T1000 (cell line): Measurements from ENCODE around the gene IGFBP3.

Experiments used
- DNase-seq: peaks from one replicate; lab custom pipeline; 2025; ENCODE audit warnings: mixed read lengths; lab: John Stamatoyannopoulos, UW

The IGFBP3 gene

DNA sequence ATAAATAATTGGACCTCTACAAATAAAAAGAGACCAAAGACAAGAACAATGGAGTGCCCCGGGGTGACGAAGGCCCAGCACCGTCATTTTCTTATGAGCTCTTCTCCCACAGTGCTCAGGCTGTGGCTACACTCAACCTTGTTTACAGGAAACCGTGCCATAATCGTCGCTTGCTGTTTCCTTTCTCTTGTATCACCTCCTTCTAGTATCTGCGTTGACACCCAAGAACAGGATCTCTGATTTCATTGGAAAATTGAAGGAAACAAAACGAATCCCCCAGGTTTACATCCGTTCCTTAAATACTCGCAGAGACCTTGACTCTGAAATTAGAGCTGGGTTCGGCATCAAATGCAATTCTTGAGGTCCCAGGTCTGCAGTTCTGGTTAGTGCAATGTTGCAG is 1.7 kb upstream of the IGFBP3 start:
- DNase-seq, result no peak

DNA sequence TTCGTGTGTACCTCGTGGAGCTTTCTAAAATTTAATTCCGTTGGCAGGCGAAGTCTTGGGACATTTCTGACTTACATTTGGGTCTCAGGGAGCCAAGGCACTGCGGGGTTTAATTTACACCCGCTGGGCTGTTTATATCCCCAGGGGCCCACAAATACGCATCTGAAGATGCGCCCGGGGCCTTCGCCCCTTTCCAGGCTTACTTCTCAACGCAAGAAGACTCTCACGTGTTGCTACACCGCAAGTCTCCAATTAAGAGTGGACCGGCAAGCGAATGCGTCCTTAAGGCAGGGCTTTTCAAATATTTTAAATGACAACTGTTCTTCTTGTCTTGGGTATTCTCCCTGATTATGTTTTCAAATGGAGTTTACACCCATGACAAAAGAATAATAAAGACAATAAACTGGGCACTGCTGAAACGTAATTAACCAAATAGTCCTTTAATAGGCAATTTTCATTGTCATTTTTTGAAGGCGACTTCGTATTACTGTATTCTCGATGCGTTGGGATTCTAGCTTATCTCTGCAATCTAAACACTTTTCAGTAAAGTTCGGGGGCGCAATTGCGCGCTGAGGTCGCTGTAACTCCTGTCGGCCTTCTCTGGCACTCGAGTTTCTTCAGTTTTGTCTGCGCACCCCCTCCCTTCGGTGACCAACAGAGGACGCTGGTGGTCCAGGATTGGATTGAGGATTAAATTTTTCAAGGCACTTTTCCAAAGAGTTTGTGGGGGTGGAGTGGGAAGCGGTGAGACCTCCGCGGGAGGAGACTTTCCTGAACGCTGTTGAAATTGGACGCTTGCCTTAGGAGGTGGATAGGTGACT is 837 bp upstream of the IGFBP3 start:
- DNase-seq, result peak; percentile 29

DNA sequence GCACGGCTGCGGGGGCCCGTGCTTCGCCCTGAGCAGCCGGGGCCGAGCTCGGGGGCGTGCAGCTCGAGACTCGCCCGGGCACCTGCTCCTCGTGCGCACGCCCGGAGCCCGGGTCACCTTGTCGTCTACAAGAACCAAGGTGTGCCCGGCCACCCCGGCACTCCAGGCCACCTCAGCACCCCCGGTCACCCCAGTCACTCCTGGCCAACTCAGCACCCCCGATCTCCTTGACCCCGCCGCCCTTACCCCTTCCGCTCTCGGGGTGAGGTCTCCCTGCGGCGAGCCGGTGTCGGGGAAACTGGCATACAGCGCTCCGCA is 268 bp upstream of the IGFBP3 start:
- no peak for DNase-seq

DNA sequence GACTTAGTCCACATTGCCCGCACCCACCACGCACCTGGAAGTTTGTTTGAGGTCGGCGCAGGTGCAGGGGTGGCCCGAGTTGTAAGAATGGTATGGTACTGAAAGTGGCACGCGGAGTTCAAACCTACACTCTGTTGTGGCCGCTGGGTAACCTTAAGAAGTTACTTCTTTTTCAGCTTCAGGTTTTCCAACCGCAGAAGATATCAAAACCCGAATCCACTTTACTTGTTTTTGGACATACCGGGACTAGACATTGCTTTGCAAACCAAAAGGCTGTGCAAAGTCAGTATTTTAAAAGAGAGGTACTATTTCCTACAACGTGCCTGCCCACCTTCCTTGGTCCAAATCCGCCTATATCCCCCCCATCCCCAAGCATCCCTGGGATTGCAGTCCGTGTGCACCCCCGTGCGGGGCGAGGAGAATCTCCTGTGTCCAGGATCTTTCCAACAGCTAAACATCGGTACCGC is 1.0 kb downstream of the IGFBP3 start:
- DNase-seq, result no peak

DNA sequence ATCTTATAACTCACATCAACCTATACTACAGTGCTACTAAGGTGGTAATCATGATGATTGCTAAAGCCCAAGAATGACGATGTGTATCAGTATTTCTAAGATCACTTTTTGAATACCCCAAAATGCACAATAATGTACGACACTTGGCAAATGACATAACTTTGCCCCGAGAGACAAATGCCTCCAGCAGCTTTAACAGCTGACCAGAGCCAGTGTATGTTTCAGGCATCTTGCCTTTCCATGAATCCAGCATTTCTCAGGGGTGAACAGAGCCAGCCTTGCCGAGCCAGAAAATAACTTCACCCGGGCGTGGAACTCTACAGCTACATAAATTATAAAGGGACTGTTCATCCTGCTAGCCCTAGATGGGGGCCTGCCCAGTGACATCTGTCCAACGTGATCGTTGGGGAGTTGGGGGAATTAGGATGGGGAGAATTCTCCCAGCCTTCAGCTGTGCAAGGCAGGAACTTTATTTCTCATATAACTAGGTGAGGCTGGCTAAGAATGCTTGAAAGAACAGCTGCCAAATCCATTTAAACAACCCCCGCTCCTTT is 1.8 kb downstream of the IGFBP3 start:
- DNase-seq, result no peak

DNA sequence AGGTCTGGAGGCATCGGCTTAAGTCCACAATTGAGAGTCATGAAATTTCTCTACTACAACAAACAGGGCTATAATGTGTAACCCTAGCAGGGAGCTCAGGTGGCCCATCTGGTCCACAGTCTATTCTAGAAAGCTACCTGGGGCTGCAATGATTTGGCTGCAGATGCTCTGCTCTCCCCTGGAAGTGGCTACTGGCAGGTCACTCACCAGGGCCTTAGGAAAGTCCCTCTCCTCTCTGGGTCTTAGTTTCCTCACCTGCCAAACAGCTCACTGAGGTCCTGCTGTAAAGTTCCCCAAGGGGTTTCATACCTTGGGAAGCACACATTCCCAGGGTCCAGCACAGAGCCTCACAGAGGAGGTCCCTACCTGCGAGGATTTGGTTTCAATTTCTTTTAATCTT is 2.5 kb downstream of the IGFBP3 start:
- DNase-seq, result no peak

DNA sequence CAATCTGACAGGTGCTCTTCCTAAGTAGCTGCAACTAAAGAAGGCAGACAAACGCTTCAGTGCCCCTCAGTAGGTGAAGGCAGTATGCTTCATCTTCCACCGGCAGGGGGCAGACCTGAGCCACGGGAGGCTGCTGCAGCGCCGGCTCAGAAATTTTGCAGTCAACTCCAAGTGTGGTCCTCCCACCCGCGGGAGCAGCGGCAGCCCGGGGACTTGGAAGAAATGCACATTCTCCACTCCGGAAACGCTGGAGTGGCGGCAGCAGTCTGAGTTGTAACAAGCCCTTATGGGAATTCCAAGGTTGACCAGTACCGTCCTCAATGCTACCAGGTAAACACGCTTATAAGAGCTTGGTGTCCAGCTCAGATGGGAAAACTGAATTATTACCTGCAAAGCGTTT is 3.4 kb downstream of the IGFBP3 start:
- DNase-seq, result peak; percentile 63

DNA sequence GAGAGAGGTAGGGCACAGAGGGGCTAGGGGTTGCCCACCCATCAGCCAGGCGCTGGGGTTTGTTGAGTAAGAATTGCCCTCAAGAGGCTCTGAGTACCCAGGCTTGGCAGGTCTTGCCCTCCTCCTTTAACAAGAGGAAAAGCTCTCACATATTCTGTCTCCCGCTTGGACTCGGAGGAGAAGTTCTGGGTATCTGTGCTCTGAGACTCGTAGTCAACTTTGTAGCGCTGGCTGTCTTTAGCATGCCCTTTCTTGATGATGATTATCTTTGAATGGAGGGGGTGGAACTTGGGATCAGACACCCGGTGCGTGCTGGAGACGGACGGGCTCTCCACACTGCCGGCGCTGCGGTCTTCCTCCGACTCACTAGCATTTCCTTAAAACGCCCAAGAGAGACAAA is 4.0 kb downstream of the IGFBP3 start:
- no peak for DNase-seq

DNA sequence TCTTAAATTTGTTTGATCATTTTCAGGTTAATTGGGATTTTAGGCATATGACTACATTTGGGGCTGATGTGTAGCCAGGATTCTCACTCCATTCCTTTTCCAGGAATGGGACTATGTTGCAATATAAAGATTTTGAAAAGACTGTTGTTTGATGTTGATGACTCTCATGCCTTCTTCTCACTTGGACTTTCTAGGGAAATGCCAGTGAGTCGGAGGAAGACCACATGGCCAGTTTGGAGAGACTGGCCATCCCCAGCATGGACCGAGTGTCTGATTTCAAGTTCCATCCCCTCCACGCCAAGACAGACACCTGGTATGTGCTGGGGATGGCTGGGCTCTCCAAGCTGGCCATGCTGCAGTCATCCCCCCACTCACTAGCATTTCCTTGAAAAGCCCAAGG is 5.5 kb downstream of the IGFBP3 start:
- DNase-seq, result no peak

DNA sequence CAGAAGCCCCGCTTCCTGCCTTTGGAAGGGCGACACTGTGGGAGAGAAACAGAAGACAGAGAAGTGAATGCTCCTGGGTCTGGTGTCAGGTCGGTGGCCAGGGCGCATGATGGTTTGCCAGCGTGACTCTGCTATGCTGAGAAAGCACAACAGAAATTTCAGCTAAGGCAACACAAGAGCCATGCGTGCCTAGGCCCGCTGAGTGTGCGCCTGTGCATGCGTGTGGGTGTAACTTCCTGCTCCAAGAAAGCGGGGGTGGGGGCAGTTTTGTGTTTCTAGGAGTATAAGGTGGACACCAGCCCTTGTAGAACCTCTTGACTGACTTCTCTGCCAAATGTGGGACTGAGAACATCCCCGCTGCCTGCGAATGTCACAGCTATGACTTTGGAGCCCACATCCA is 6.2 kb downstream of the IGFBP3 start:
- DNase-seq, result no peak

DNA sequence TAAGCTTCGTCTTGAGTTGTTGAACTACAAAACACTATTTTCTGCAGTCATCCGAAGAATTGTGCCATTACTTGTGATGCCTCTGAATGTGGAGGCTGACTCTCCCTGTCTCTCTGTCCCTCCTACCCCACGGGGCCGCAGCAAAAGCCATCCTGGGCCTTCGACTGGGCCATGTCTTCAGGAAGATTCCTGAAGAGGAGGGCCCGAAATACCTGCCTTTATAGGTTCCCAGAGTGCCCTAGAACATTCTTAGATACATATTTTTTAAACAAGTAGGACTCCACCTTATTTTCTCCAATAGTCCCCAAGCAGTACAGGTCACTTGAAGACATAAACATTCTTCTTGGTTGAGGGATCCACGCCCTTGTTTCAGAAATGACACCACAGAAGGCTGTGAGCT is 8.1 kb downstream of the IGFBP3 start:
- no peak for DNase-seq

DNA sequence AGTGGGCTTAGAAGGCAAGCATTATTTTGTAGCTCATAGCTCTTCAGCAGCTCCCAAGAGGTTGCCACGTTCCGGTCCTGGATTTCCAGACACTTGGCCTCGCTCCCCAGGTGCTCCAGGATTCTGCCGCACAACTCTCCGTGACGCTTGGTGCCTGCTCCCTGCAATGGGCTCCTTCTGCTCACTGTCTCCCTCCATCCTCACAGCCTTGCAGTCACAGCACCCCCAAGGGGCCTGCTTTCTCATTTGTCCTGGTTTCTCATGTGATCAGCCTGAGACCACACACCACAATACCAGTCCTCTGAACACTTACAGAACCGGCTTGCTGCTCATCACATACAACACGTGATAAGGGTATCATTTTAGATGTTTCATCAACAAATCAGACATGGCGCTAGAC is 9.8 kb downstream of the IGFBP3 start:
- DNase-seq, result no peak

DNA sequence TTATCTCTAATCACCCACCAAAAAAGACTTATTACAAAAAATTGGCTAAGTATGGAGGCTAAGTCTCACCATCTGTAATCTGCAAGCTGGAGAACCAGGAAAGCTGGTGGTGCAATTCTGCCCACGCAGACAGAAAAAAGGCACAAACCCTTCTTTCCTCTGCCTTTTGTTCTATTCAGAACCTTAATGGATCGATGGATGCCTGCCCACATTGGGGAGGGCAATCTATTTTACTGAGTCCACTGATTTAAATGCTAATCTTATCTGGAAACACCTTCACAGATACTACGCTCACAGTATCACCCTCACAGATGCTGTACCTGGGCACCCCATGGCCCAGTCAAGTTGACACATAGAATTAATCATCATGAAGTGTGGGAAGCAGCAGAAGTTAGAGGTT is 10.2 kb downstream of the IGFBP3 start:
- DNase-seq, result no peak

DNA sequence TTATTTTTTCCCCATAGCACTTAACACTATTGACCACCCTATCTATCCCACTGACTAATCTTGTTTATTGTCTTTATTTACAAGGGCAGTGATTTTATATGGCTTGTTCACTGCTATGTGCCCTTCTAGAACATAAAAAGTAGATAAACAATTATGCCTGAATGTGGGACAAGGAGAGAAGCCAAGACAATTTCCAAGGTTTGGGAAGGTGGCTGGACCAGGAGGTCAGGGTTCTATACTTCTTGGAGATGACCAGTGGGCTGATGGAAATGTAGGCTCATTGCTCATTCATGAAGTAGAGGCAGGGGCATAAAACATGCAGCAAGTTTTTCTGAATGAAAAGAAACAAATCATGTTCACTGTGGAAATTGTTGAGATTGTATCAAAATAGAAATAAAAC is 11.5 kb downstream of the IGFBP3 start:
- no peak for DNase-seq

DNA sequence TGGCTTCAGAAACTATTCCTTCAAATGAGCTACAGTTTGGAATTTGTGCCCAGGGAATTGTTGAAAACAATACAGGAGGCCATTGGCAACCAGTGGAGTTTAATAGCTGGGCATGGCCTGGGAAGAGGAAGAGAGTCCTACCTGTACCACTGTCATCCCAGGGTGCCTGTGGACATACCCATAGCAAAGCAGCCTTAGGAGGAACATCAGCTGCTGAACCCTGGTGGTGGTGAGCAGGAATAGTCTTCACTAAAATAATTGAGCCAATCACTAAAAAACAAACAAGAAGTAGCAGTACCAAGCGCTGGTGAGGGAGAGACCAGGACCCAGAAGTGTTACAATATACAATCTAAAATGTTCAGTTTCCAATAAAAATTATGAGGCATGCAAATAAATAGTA is 18.3 kb downstream of the IGFBP3 start:
- DNase-seq, result no peak

DNA sequence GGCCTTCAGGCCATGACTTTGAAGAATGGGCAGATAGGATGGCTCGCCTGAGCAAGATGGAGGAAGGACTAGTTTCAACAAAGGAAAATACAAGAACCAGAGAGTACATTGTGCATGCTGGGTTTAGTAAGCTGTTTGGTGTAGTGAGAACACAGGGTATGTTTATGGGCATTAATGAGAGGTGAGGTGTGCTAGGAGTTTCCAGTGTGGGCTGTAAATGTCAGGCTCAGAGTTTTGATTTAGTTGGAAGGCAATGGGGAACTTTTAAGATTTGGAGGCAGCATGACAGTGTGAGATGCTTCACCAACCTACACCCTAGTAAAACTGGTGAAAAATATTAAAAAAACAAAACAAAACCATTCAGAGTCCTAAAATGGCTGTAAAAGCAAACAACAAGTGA is 19.5 kb downstream of the IGFBP3 start:
- DNase-seq, result no peak

DNA sequence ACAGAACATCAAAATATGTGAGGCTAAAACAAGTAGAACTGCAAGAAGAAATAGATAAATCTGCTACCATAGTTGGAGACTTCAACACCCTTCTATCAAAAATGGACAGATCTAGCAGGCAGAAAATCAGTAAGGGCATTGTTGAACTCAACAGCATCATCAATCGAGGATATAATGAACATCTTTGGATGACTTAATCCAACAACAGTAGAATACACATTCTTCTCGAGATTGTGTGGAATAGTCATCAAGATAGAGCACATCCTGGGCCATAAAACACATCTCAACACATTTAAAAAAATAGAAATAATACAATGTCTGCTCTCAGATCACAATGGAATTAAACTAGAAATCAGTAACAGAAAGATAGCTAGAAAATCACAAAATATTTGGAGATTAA is 22.9 kb downstream of the IGFBP3 start:
- DNase-seq, result no peak

DNA sequence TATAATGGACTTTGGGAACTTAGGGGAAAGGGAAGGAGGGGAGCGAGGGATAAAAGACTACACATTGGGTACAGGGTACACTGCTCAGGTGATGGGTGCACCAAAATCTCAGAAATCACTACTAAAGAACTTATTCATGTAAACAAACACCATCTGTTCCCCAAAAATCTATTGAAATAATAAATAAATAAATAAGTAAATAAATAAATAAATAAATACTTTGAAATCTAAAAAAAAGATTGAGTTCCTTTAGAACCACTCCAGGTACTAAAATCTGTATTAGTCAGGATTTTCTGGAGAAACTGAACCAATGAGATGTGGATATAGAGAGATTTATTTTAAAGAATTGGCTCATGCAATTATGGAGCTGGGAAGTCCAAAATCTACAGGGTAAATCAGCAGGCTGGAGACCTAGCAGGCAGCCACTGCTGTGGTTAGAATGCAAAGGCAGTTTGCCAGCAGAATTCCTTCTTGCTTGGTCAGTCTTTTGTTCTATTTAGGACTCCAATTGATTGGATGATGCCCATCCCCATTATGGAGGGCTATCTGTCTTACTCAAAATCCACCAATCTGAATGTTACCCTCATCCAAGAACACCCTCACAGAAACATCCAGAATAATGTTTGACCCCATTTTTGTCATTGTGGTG is 23.9 kb downstream of the IGFBP3 start:
- DNase-seq, result no peak

DNA sequence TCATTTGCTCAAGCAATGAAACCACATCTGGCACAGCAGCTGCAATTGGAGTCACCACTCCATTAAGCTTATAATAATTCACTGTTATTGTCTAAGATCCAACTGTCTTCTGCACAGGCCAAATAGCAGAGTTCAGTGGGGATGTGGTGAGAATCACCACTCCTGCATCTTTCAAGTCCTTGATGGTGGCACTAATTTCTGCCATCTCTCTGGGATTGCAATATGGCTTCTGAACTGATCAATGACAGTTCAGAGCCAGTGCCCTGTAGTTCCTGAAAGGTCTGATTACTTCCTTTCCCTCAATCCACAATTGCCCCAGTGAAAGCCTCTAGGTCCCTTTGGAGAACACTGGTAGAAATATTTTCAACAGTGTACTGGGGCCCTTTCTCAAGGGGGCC is 26.4 kb downstream of the IGFBP3 start:
- DNase-seq, result no peak

DNA sequence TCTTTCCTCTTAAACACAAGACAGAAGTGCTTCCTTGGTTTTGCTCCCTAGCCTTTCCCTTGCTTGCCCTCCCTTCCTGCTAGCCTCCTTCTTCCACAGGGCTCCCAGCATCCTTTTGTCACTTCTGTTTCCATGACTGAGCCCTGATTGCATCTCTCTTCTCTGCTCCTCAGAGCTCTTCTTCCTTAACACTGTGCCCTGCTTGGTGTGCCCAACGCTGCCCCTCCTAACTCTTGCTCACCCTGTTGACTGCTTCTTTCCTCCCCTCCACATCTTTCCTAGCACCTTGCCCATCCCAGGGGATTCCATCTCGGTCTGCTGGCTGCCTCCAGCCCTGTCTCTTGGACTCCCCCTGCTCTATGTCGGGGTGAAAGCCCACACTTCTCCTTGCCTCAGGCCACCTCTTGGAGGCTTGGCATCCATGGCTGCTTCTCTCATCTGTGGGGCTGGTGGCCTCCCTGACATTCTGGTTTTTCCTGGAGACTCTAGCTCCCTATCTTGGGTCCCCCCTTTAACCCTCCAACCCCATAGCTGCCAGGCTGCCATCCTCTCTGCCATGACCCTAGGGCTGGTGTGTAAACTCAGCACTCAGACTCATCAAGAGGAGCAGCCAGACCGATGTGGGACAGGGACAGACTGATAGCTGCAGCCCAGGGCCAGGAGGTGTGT is 26.9 kb downstream of the IGFBP3 start:
- DNase-seq, result no peak

DNA sequence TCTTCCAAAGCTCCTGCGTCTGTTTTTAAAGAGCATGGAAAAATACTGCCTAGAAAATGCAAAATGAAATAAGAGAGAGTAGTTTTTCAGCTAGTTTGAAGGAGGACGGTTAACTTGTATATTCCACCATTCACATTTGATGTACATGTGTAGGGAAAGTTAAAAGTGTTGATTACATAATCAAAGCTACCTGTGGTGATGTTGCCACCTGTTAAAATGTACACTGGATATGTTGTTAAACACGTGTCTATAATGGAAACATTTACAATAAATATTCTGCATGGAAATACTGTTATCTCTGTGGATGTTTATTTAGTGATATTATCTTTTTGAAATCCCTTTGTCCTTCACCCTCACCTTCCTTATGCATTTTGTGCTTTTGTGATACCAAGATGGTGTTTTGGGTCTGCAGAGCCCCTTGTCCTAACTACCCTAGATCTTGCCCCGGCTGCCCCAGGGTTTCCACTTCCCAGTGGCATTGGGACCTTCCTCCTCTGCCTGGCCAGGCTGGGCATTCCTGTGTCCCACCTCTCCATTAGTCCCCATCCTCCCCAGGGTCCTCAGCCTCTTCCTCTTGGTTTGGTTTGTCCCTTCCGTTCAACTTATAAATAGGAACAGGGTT is 27.6 kb downstream of the IGFBP3 start:
- no peak for DNase-seq

DNA sequence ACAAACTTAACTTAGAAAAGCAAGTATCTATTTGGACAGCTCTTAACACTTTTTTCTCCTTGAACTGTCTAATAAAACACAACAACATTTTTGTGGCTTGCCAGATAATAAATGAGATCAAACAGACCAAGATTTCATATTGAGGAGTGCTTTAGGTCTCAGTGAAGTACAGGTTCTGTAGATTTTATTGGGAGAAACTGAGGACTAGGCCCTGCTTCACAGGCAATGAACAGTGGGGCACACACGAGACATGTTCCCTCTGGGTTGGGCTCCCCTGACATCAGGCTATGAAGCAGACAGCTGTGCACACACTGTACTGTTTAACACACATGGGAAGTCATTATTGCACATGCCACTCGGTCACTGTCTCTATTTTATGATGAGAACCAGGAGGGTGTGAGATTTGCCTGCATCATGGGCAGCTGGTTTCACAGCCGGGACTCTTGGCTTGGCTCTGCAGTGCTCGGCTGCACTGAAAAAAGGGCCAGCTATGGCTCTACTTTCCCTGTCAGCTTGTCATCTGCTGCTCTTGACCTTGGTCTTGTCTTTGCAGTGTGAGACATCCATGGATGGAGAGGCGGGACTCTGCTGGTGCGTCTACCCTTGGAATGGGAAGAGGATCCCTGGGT is 28.6 kb downstream of the IGFBP3 start:
- no peak for DNase-seq
